Measurements from ENCODE around the gene SND1.

Gene SND1

GRCh38 chr7:128084896-128085608, 433.1 kb downstream of the SND1 start:
- peak; percentile 82 for DNase-seq
- WGBS, result 58% methylated on average over 8 of the region's 10 CpGs
- Histone ChIP-seq H3K9me3 (ENCODE audit: control insufficient read depth, low read length) (no peaks in the 10 kb centered on the region), H2BK12ac (ENCODE audit: low read length in 2 of 2) (no peak overlapping the region), H2AK5ac (ENCODE audit: low read length, severe bottlenecking) (no peak overlapping the region), H2BK15ac (ENCODE audit: low read depth, poor library complexity, severe bottlenecking) (peak overlapping the region; percentile 53), H3K79me1 (replicated peaks; ENCODE audit: low read length, poor library complexity, severe bottlenecking) (peaks cover 14% of the 10 kb centered on the region), H3K27ac (ENCODE audit: low read length, poor library complexity, severe bottlenecking) (no peak overlapping the region), H2AFZ (ENCODE audit: low read depth, low read length) (no peak overlapping the region), H4K91ac (ENCODE audit: low read length) (no peak overlapping the region), H3K27me3 (ENCODE audit: control insufficient read depth in 1 of 2, insufficient read depth in 1 of 2, low read length in 2 of 2) (no peaks in the 10 kb centered on the region), H3K9ac (ENCODE audit: low read length) (no peak overlapping the region), H3K4me1 (ENCODE audit: control insufficient read depth, insufficient read depth, low read depth, low read length) (peaks cover under 1% of the 10 kb centered on the region), H4K8ac (ENCODE audit: low read length) (no peak overlapping the region), H3K4ac (ENCODE audit: low read depth in 1 of 2, low read length in 2 of 2) (no peak overlapping the region), H3K23ac (ENCODE audit: low read length in 2 of 2) (no peak overlapping the region), H3K4me3 (ENCODE audit: insufficient read depth in 1 of 2, low read depth in 1 of 2, low read length in 2 of 2) (no peak overlapping the region), H2BK5ac (ENCODE audit: low read depth, low read length, poor library complexity, severe bottlenecking) (no peak overlapping the region), H3K36me3 (ENCODE audit: control insufficient read depth in 1 of 2, insufficient read depth in 2 of 2, low read depth in 1 of 2, low read length in 2 of 2) (peaks cover 82 to 91% of the 10 kb centered on the region in 2 experiments), H2BK120ac (ENCODE audit: low read depth, low read length) (no peak overlapping the region), H3K18ac (ENCODE audit: low read depth in 1 of 2, low read length in 2 of 2) (peak overlapping the region; percentile 18 to 23), H3K14ac (ENCODE audit: low read length in 2 of 2) (no peak overlapping the region), H3K4me2 (ENCODE audit: low read length, poor library complexity, severe bottlenecking) (no peak overlapping the region)

GRCh38 chr7:128090492-128090891, 438.5 kb downstream of the SND1 start:
- Histone ChIP-seq H3K4me1 (ENCODE audit: control insufficient read depth, insufficient read depth, low read depth, low read length) (peaks cover 16% of the 10 kb centered on the region), H3K36me3 (ENCODE audit: control insufficient read depth in 1 of 2, insufficient read depth in 2 of 2, low read depth in 1 of 2, low read length in 2 of 2) (peaks cover 93 to 95% of the 10 kb centered on the region in 2 experiments), H2AFZ (ENCODE audit: low read depth, low read length) (no peak overlapping the region), H3K14ac (ENCODE audit: low read length in 2 of 2) (no peak overlapping the region), H3K27ac (ENCODE audit: low read length, poor library complexity, severe bottlenecking) (no peak overlapping the region), H3K18ac (ENCODE audit: low read depth in 1 of 2, low read length in 2 of 2) (no peak overlapping the region), H3K9ac (ENCODE audit: low read length) (no peak overlapping the region), H3K4ac (ENCODE audit: low read depth in 1 of 2, low read length in 2 of 2) (no peak overlapping the region), H3K4me3 (ENCODE audit: insufficient read depth in 1 of 2, low read depth in 1 of 2, low read length in 2 of 2) (no peak overlapping the region), H3K4me2 (ENCODE audit: low read length, poor library complexity, severe bottlenecking) (no peak overlapping the region), H2BK15ac (ENCODE audit: low read depth, poor library complexity, severe bottlenecking) (no peak overlapping the region), H2BK12ac (ENCODE audit: low read length in 2 of 2) (no peak overlapping the region), H2AK5ac (ENCODE audit: low read length, severe bottlenecking) (no peak overlapping the region), H3K79me1 (replicated peaks; ENCODE audit: low read length, poor library complexity, severe bottlenecking) (peaks cover 18% of the 10 kb centered on the region), H3K23ac (ENCODE audit: low read length in 2 of 2) (no peak overlapping the region), H3K9me3 (ENCODE audit: control insufficient read depth, low read length) (no peaks in the 10 kb centered on the region), H4K8ac (ENCODE audit: low read length) (no peak overlapping the region), H2BK120ac (ENCODE audit: low read depth, low read length) (no peak overlapping the region), H3K27me3 (ENCODE audit: control insufficient read depth in 1 of 2, insufficient read depth in 1 of 2, low read length in 2 of 2) (no peaks in the 10 kb centered on the region), H4K91ac (ENCODE audit: low read length) (no peak overlapping the region), H2BK5ac (ENCODE audit: low read depth, low read length, poor library complexity, severe bottlenecking) (no peak overlapping the region)
- WGBS, result 97% methylated on average over 10 of the region's 10 CpGs
- no peak for DNase-seq

GRCh38 chr7:128091106-128091505, 439.1 kb downstream of the SND1 start:
- no peak overlapping the region for H3K4me3 ChIP-seq (ENCODE audit: insufficient read depth in 1 of 2, low read depth in 1 of 2, low read length in 2 of 2)
- no peak overlapping the region for H2AK5ac ChIP-seq (ENCODE audit: low read length, severe bottlenecking)
- no peak overlapping the region for H4K91ac ChIP-seq (ENCODE audit: low read length)
- no peaks in the 10 kb centered on the region for H3K27me3 ChIP-seq (ENCODE audit: control insufficient read depth in 1 of 2, insufficient read depth in 1 of 2, low read length in 2 of 2)
- H2AFZ ChIP-seq (ENCODE audit: low read depth, low read length), result no peak overlapping the region
- H3K14ac ChIP-seq (ENCODE audit: low read length in 2 of 2), result no peak overlapping the region
- peaks cover 21% of the 10 kb centered on the region for H3K79me1 ChIP-seq (replicated peaks; ENCODE audit: low read length, poor library complexity, severe bottlenecking)
- H2BK120ac ChIP-seq (ENCODE audit: low read depth, low read length), result no peak overlapping the region
- DNase-seq, result no peak
- no peak overlapping the region for H4K8ac ChIP-seq (ENCODE audit: low read length)
- no peak overlapping the region for H3K9ac ChIP-seq (ENCODE audit: low read length)
- H3K36me3 ChIP-seq (ENCODE audit: control insufficient read depth in 1 of 2, insufficient read depth in 2 of 2, low read depth in 1 of 2, low read length in 2 of 2), result peaks cover 93% of the 10 kb centered on the region in 2 experiments
- H3K4ac ChIP-seq (ENCODE audit: low read depth in 1 of 2, low read length in 2 of 2), result no peak overlapping the region
- H3K27ac ChIP-seq (ENCODE audit: low read length, poor library complexity, severe bottlenecking), result no peak overlapping the region
- peaks cover 16% of the 10 kb centered on the region for H3K4me1 ChIP-seq (ENCODE audit: control insufficient read depth, insufficient read depth, low read depth, low read length)
- no peak overlapping the region for H3K4me2 ChIP-seq (ENCODE audit: low read length, poor library complexity, severe bottlenecking)
- H2BK15ac ChIP-seq (ENCODE audit: low read depth, poor library complexity, severe bottlenecking), result no peak overlapping the region
- no peak overlapping the region for H2BK12ac ChIP-seq (ENCODE audit: low read length in 2 of 2)
- H3K18ac ChIP-seq (ENCODE audit: low read depth in 1 of 2, low read length in 2 of 2), result no peak overlapping the region
- no peak overlapping the region for H3K23ac ChIP-seq (ENCODE audit: low read length in 2 of 2)
- no peaks in the 10 kb centered on the region for H3K9me3 ChIP-seq (ENCODE audit: control insufficient read depth, low read length)
- WGBS, result 90% methylated on average over 3 of the region's 3 CpGs
- no peak overlapping the region for H2BK5ac ChIP-seq (ENCODE audit: low read depth, low read length, poor library complexity, severe bottlenecking)

- 97% methylated on average over 5 of the region's 5 CpGs for WGBS
- H3K79me1 ChIP-seq (replicated peaks; ENCODE audit: low read length, poor library complexity, severe bottlenecking), result peaks cover 21% of the 10 kb centered on the region
- peaks cover 86 to 88% of the 10 kb centered on the region in 2 experiments for H3K36me3 ChIP-seq (ENCODE audit: control insufficient read depth in 1 of 2, insufficient read depth in 2 of 2, low read depth in 1 of 2, low read length in 2 of 2)
- H3K4me2 ChIP-seq (ENCODE audit: low read length, poor library complexity, severe bottlenecking), result no peak overlapping the region
- no peak overlapping the region for H2AK5ac ChIP-seq (ENCODE audit: low read length, severe bottlenecking)
- no peak overlapping the region for H3K4ac ChIP-seq (ENCODE audit: low read depth in 1 of 2, low read length in 2 of 2)
- peaks cover 16% of the 10 kb centered on the region for H3K4me1 ChIP-seq (ENCODE audit: control insufficient read depth, insufficient read depth, low read depth, low read length)
- no peak overlapping the region for H3K9ac ChIP-seq (ENCODE audit: low read length)
- no peak overlapping the region for H2BK12ac ChIP-seq (ENCODE audit: low read length in 2 of 2)
- H4K8ac ChIP-seq (ENCODE audit: low read length), result no peak overlapping the region
- H2BK120ac ChIP-seq (ENCODE audit: low read depth, low read length), result no peak overlapping the region
- H2BK5ac ChIP-seq (ENCODE audit: low read depth, low read length, poor library complexity, severe bottlenecking), result no peak overlapping the region
- H3K18ac ChIP-seq (ENCODE audit: low read depth in 1 of 2, low read length in 2 of 2), result no peak overlapping the region
- no peaks in the 10 kb centered on the region for H3K27me3 ChIP-seq (ENCODE audit: control insufficient read depth in 1 of 2, insufficient read depth in 1 of 2, low read length in 2 of 2)
- no peak overlapping the region for H3K27ac ChIP-seq (ENCODE audit: low read length, poor library complexity, severe bottlenecking)
- no peak overlapping the region for H3K14ac ChIP-seq (ENCODE audit: low read length in 2 of 2)
- H3K23ac ChIP-seq (ENCODE audit: low read length in 2 of 2), result no peak overlapping the region
- H3K9me3 ChIP-seq (ENCODE audit: control insufficient read depth, low read length), result no peaks in the 10 kb centered on the region
- no peak overlapping the region for H3K4me3 ChIP-seq (ENCODE audit: insufficient read depth in 1 of 2, low read depth in 1 of 2, low read length in 2 of 2)
- no peak overlapping the region for H4K91ac ChIP-seq (ENCODE audit: low read length)
- no peak overlapping the region for H2BK15ac ChIP-seq (ENCODE audit: low read depth, poor library complexity, severe bottlenecking)
- no peak overlapping the region for H2AFZ ChIP-seq (ENCODE audit: low read depth, low read length)
- DNase-seq, result no peak
Observed at GRCh38 chr7:128092221-128092620, 440.2 kb downstream of the SND1 start.
